H9 (cell line): ENCODE data around the gene CDH4. TPM values are rescaled to one million over a fixed set of nuclear protein-coding genes. Genes with fewer than 3 reads are reported as not detected.

Source experiments
- DNase-seq: peaks from one replicate; pipeline ENCODE4 v3.0.0-alpha.2; 2017
- H2AFZ ChIP-seq: one replicate; pipeline ENCODE4 v1.6.1; 2013; ENCODE audit warnings: mild to moderate bottlenecking, low read length, control low read depth, moderate library complexity
- H2AK5ac ChIP-seq: 2 replicates; pipeline ENCODE4 v1.6.1; 2013; ENCODE audit warnings: low read length, control low read depth, mixed read lengths; ENCODE audit not compliant: insufficient read length
- H2BK120ac ChIP-seq: one replicate; pipeline ENCODE4 v1.6.1; 2013; ENCODE audit warnings: low read depth, mild to moderate bottlenecking, low read length, control low read depth, inconsistent platforms; ENCODE audit not compliant: poor library complexity, severe bottlenecking
- H2BK12ac ChIP-seq: 2 replicates; pipeline ENCODE4 v1.6.1; 2013; ENCODE audit warnings: low read length, control low read depth, mixed read lengths, low read depth; ENCODE audit not compliant: insufficient read length
- H2BK15ac ChIP-seq: 2 replicates; pipeline ENCODE4 v1.6.1; 2013; ENCODE audit warnings: low read depth, low read length, control low read depth
- H2BK20ac ChIP-seq: one replicate; pipeline ENCODE4 v1.6.1; 2013; ENCODE audit warnings: low read depth, mild to moderate bottlenecking, low read length, control low read depth, inconsistent platforms; ENCODE audit not compliant: poor library complexity, severe bottlenecking
- H2BK5ac ChIP-seq: 2 replicates; pipeline ENCODE4 v1.6.1; 2013; ENCODE audit warnings: low read length, control low read depth, mixed read lengths; ENCODE audit not compliant: insufficient read length
- H3K14ac ChIP-seq: 2 replicates; pipeline ENCODE4 v1.6.1; 2013; ENCODE audit warnings: low read length, control low read depth; ENCODE audit not compliant: insufficient read depth
- H3K18ac ChIP-seq: 2 replicates; pipeline ENCODE4 v1.6.1; 2013; ENCODE audit warnings: low read depth, mild to moderate bottlenecking, mixed read lengths, low read length, control low read depth; ENCODE audit not compliant: insufficient read length
- H3K23ac ChIP-seq: 2 replicates; pipeline ENCODE4 v1.6.1; 2013; ENCODE audit warnings: low read length, control low read depth, mixed read lengths, low read depth; ENCODE audit not compliant: insufficient read length
- H3K23me2 ChIP-seq: 2 replicates; pipeline ENCODE4 v1.6.1; 2013; ENCODE audit warnings: low read depth, mild to moderate bottlenecking, mixed read lengths, low read length, control low read depth; ENCODE audit not compliant: insufficient read length, poor library complexity, severe bottlenecking
- H3K27ac ChIP-seq: 2 replicates; pipeline ENCODE4 v1.5.1; 2013; ENCODE audit warnings: low read length, control low read depth, mixed read lengths, low read depth; ENCODE audit not compliant: insufficient read length
- H3K27me3 ChIP-seq: 2 replicates; pipeline ENCODE4 v1.6.1; 2013; ENCODE audit warnings: low read length, control low read depth, inconsistent platforms; ENCODE audit not compliant: insufficient read depth
- H3K4ac ChIP-seq: 2 replicates; pipeline ENCODE4 v1.6.1; 2013; ENCODE audit warnings: low read depth, mild to moderate bottlenecking, control low read depth, inconsistent platforms, low read length, moderate library complexity
- H3K4me1 ChIP-seq: 2 replicates; pipeline ENCODE4 v1.6.1; 2013; ENCODE audit warnings: low read length, control low read depth, inconsistent platforms; ENCODE audit not compliant: insufficient read depth
- H3K4me2 ChIP-seq: 2 replicates; pipeline ENCODE4 v1.6.1; 2013; ENCODE audit warnings: low read length, control low read depth, mixed read lengths; ENCODE audit not compliant: insufficient read length, insufficient read depth
- H3K56ac ChIP-seq: 2 replicates; pipeline ENCODE4 v1.6.1; 2013; ENCODE audit warnings: low read depth, mild to moderate bottlenecking, mixed read lengths, low read length, control low read depth; ENCODE audit not compliant: insufficient read length
- H3K79me1 ChIP-seq: 2 replicates; pipeline ENCODE4 v1.6.1; 2013; ENCODE audit warnings: low read depth, mild to moderate bottlenecking, moderate library complexity, low read length, control low read depth, inconsistent platforms; ENCODE audit not compliant: insufficient read depth, poor library complexity, severe bottlenecking
- H3K79me2 ChIP-seq: 2 replicates; pipeline ENCODE4 v1.6.1; 2013; ENCODE audit warnings: low read length, control low read depth, inconsistent platforms; ENCODE audit not compliant: insufficient read depth
- H3K9ac ChIP-seq: 2 replicates; pipeline ENCODE4 v1.6.1; 2013; ENCODE audit warnings: low read length, control low read depth, mixed read lengths; ENCODE audit not compliant: insufficient read length; ENCODE audit errors: extremely low read depth
- H3K9me3 ChIP-seq: one replicate; pipeline ENCODE4 v1.6.1; 2013; ENCODE audit warnings: low read depth, low read length, inconsistent platforms; ENCODE audit not compliant: control insufficient read depth
- H3T11ph ChIP-seq: one replicate; pipeline ENCODE4 v1.6.1; 2013; ENCODE audit warnings: mild to moderate bottlenecking, low read length, control low read depth, inconsistent platforms
- H4K20me1 ChIP-seq: one replicate; pipeline ENCODE4 v1.6.1; 2013; ENCODE audit not compliant: control insufficient read depth, insufficient read length, insufficient read depth
- H4K5ac ChIP-seq: 2 replicates; pipeline ENCODE4 v1.6.1; 2013; ENCODE audit warnings: low read depth, mild to moderate bottlenecking, mixed read lengths, low read length, control low read depth; ENCODE audit not compliant: insufficient read length
- H4K8ac ChIP-seq: replicated peaks from 2 replicates; pipeline ENCODE4 v1.6.1; 2013; ENCODE audit warnings: low read length, control low read depth, mixed read lengths, low read depth; ENCODE audit not compliant: insufficient read length
- H4K91ac ChIP-seq: 2 replicates; pipeline ENCODE4 v1.6.1; 2013; ENCODE audit warnings: low read depth, mild to moderate bottlenecking, moderate library complexity, mixed read lengths, low read length, control low read depth; ENCODE audit not compliant: insufficient read length
- H3K27ac Mint-ChIP-seq, 3 experiments: 2 replicates in 2 of 3; 3 replicates in 1 of 3; pipeline ENCODE4 v1.8.0; 2020 to 2021; ENCODE audit warnings: mixed read lengths in 3 of 3, mild to moderate bottlenecking in 1 of 3, moderate library complexity in 1 of 3
- H3K27me3 Mint-ChIP-seq: 2 replicates; pipeline ENCODE4 v1.8.0; 2021; ENCODE audit warnings: low read depth, mild to moderate bottlenecking, moderate library complexity, mixed read lengths
- H3K36me3 Mint-ChIP-seq, 3 experiments: 2 replicates in 2 of 3; 3 replicates in 1 of 3; pipeline ENCODE4 v1.8.0; 2020 to 2021; ENCODE audit warnings: low read depth in 3 of 3, mixed read lengths in 3 of 3; ENCODE audit not compliant: insufficient read depth in 1 of 3
- H3K4me1 Mint-ChIP-seq, 2 experiments: 2 replicates each; pipeline ENCODE4 v1.8.0; 2020; ENCODE audit warnings: mixed read lengths in 2 of 2
- H3K4me3 Mint-ChIP-seq, 2 experiments: 2 replicates in 1 of 2; 3 replicates in 1 of 2; pipeline ENCODE4 v1.8.0; 2020 to 2021; ENCODE audit warnings: mild to moderate bottlenecking in 2 of 2, mixed read lengths in 2 of 2, moderate library complexity in 1 of 2
- H3K9me3 Mint-ChIP-seq, 2 experiments: 2 replicates in 1 of 2; 3 replicates in 1 of 2; pipeline ENCODE4 v1.8.0; 2020; ENCODE audit warnings: mild to moderate bottlenecking in 2 of 2, mixed read lengths in 2 of 2, moderate library complexity in 1 of 2
- WGBS: extraction: QIAGEN DNeasy Blood & Tissue Kit; methylation state at CpG from one replicate; pipeline ENCODE4 v1.1.7; 2013; ENCODE audit warnings: missing lambda C conversion rate, low lambda C conversion rate, mixed read lengths; ENCODE audit not compliant: insufficient read length; ENCODE audit errors: extremely low coverage; 5-methylcytosine and 5-hydroxymethylcytosine counted together
- total RNA-seq: library from RNA; stranded (reverse); gene quantifications from 2 replicates; pipeline ENCODE4 v1.2.1, GENCODE V29; 2021
- TF ChIP-seq, protein P1 (sequence below): fragments of 200-600 bp; sonication (generic); conservative IDR thresholded peaks from 3 replicates; pipeline ENCODE4 v1.8.0; 2021; ENCODE audit warnings: antibody characterized with exemption, mild to moderate bottlenecking

The CDH4 gene
- total RNA-seq, 1 experiment from 2014 or later: 3.0 TPM

DNA sequence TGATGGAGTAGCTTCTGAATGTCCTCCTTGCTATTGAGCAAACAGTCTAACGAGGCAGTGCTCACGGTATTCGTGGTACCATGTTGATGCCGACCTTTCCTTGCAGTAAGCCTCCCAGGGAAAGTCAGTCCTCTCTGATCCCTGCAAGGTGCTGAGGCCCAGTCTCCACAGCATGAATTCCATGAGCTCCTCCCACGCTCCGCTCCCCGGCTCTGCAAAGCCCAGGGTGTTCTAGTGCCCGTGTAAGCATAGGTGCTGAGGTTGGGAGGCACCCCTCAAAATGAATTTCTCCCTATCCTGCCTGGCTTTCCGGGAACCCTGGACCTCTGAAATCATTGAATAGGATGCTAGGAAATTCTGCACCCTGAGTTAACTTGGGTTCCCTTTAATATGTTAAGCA lies 562.7 kb downstream of the CDH4 start:
- H3K36me3 Mint-ChIP-seq: no peaks in the 10 kb centered on the region
- WGBS: no CpG with 5 or more reads among the region's 9 CpGs
- H2BK15ac ChIP-seq: no peak overlapping the region

More for the DNA sequence above, 562.7 kb downstream of the CDH4 start:
- Histone ChIP-seq H2AK5ac (no peak overlapping the region), H3K9ac (no peak overlapping the region), H4K20me1 (no peaks in the 10 kb centered on the region), H3K79me1 (no peaks in the 10 kb centered on the region), H2AFZ (no peak overlapping the region), H2BK20ac (no peak overlapping the region), H3K18ac (no peak overlapping the region), H3K27ac (no peak overlapping the region), H3K56ac (no peak overlapping the region), H3K14ac (no peak overlapping the region; the same call in 1 of the 2 replicates), H3K27me3 (no peaks in the 10 kb centered on the region), H3K9me3 (no peaks in the 10 kb centered on the region), H3K4ac (no peak overlapping the region), H3T11ph (no peak overlapping the region), H2BK120ac (no peak overlapping the region), H4K91ac (no peak overlapping the region), H3K23ac (no peak overlapping the region), H3K4me1 (no peaks in the 10 kb centered on the region), H3K4me2 (no peak overlapping the region), H2BK5ac (no peak overlapping the region), H3K23me2 (no peaks in the 10 kb centered on the region), H2BK12ac (no peak overlapping the region), H4K8ac (no peak overlapping the region), H3K79me2 (no peaks in the 10 kb centered on the region), H4K5ac (no peak overlapping the region)
- H3K4me3 Mint-ChIP-seq: no peak overlapping the region
- peaks cover 6 to 16% of the 10 kb centered on the region in 2 experiments for H3K4me1 Mint-ChIP-seq
- TF ChIP-seq, protein P1, sequence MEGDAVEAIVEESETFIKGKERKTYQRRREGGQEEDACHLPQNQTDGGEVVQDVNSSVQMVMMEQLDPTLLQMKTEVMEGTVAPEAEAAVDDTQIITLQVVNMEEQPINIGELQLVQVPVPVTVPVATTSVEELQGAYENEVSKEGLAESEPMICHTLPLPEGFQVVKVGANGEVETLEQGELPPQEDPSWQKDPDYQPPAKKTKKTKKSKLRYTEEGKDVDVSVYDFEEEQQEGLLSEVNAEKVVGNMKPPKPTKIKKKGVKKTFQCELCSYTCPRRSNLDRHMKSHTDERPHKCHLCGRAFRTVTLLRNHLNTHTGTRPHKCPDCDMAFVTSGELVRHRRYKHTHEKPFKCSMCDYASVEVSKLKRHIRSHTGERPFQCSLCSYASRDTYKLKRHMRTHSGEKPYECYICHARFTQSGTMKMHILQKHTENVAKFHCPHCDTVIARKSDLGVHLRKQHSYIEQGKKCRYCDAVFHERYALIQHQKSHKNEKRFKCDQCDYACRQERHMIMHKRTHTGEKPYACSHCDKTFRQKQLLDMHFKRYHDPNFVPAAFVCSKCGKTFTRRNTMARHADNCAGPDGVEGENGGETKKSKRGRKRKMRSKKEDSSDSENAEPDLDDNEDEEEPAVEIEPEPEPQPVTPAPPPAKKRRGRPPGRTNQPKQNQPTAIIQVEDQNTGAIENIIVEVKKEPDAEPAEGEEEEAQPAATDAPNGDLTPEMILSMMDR: no peak
- no peak for DNase-seq
- H3K27ac Mint-ChIP-seq: no peak overlapping the region
- no peaks in the 10 kb centered on the region for H3K9me3 Mint-ChIP-seq
- H3K27me3 Mint-ChIP-seq: peaks cover 28% of the 10 kb centered on the region
